ENCODE measurements around the gene PXDN.

Gene PXDN

DNA sequence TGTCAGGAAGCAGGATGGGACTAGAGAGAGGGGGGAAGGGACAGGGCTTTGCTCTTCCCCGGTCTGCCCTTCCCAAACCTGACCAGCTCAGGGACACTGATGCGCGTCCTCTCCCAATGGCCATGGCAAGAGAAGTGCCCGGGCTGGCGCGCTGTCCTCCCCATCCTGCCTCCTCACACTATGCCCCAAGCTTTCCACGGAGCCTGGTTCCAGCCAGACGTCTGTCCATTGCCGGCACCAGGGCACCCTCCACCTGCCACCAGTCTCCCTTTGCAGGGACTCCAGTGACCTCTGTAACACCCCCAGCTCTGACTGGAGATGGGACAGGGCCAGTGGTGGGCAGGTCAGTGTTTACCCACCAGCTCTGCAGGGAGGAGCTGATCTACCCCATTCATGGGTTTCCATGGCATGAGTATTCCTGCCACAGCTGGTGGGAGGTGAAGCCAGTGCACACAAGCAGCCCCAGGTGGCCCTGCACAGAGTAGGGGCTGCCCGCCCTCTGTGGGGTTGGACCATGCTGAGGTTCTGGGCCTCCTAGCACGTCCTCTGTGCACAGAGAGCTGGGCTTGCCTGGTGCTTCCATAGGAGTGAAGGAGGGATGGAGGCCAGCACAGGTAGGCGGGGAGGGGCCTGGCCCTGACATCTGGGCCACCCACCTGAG, 109.5 kb downstream of the PXDN start:
- Histone ChIP-seq H3K36me3 (ENCODE audit: control insufficient read depth, insufficient read depth, low read length) (peaks cover 31% of the 10 kb centered on the region), H3K4me1 (ENCODE audit: control insufficient read depth, insufficient read depth, low read length) (no peaks in the 10 kb centered on the region), H3K9me3 (ENCODE audit: control insufficient read depth, insufficient read depth, low read length) (no peaks in the 10 kb centered on the region), H3K27ac (ENCODE audit: low read length) (no peak overlapping the region), H3K27me3 (ENCODE audit: control insufficient read depth, insufficient read depth, low read length) (no peaks in the 10 kb centered on the region), H3K4me3 (ENCODE audit: low read length) (no peak overlapping the region)
- DNase-seq (ENCODE audit: low read depth, low spot score): no peak
- WGBS (ENCODE audit: insufficient coverage, insufficient read length): no CpG with 5 or more reads among the region's 12 CpGs

DNA sequence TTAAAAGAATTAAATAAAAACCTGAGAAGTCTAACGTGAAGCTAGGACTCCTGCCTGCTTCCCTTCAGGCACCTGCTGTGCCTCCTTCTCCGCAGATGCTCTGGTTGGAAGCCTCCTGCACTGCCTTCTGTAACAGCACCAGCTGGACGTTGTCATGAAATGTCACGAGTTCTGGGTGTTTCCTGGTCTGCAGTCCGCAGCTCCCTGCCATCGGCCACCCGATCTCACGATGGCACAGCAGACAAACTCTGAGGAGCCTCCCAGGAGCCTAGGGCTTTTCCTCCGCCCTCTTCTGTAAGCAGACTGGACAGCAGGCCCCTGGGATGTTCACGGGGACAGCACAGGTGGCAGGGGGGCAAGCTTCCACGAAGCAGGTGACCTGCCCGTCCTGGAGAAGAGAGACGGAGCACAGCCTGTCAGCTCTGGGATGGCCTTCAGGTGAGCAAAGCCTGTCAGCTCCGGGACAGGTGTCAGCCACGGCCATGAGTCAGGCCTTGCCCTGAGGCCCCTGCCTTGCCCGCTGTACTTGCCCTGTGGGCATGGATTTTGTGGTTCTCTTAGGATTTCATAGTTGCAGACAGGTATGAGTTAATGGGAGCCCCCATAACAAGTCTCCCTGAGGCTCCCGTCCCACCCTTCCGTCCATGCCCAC, 110.3 kb downstream of the PXDN start:
- Histone ChIP-seq H3K36me3 (ENCODE audit: control insufficient read depth, insufficient read depth, low read length) (peaks cover 30% of the 10 kb centered on the region), H3K27me3 (ENCODE audit: control insufficient read depth, insufficient read depth, low read length) (no peaks in the 10 kb centered on the region), H3K4me3 (ENCODE audit: low read length) (no peak overlapping the region), H3K27ac (ENCODE audit: low read length) (no peak overlapping the region), H3K9me3 (ENCODE audit: control insufficient read depth, insufficient read depth, low read length) (no peaks in the 10 kb centered on the region), H3K4me1 (ENCODE audit: control insufficient read depth, insufficient read depth, low read length) (no peaks in the 10 kb centered on the region)
- WGBS (ENCODE audit: insufficient coverage, insufficient read length): no CpG with 5 or more reads among the region's 18 CpGs
- DNase-seq (ENCODE audit: low read depth, low spot score): no peak

DNA sequence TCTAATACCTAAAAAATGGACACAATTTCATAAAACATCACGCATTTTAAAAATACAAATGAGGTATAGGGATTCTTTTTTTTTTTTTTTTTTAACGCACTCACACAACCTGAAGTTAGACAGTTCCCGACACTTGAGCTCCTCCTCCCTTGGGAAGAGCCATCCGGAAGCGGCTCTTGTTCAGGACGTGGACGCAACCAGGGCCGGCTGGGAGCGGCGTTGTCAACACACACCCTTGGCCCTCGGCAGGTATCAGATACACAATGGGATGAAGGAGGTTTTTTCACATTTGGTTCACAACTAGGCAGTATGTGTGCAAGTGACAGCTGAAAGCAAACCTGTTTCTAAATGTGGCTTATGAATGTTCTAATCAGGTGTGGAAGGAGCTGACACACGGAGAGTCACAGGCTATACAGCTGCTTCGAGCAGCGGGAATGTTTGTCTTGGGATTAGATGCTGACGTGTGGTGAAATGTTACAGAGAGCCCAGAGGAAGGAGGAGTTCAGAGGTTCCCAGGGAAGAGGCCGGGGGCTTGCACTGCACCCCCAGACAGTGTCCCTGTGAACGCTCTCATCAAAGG, 111.1 kb downstream of the PXDN start:
- no peak overlapping the region for H3K4me3 ChIP-seq (ENCODE audit: low read length)
- H3K36me3 ChIP-seq (ENCODE audit: control insufficient read depth, insufficient read depth, low read length): peaks cover 22% of the 10 kb centered on the region
- no peaks in the 10 kb centered on the region for H3K4me1 ChIP-seq (ENCODE audit: control insufficient read depth, insufficient read depth, low read length)
- no peaks in the 10 kb centered on the region for H3K27me3 ChIP-seq (ENCODE audit: control insufficient read depth, insufficient read depth, low read length)
- H3K27ac ChIP-seq (ENCODE audit: low read length): no peak overlapping the region
- H3K9me3 ChIP-seq (ENCODE audit: control insufficient read depth, insufficient read depth, low read length): no peaks in the 10 kb centered on the region
- no CpG with 5 or more reads among the region's 17 CpGs for whole genome bisulfite sequencing (ENCODE audit: insufficient coverage, insufficient read length)
- no peak for DNase-seq (ENCODE audit: low read depth, low spot score)

DNA sequence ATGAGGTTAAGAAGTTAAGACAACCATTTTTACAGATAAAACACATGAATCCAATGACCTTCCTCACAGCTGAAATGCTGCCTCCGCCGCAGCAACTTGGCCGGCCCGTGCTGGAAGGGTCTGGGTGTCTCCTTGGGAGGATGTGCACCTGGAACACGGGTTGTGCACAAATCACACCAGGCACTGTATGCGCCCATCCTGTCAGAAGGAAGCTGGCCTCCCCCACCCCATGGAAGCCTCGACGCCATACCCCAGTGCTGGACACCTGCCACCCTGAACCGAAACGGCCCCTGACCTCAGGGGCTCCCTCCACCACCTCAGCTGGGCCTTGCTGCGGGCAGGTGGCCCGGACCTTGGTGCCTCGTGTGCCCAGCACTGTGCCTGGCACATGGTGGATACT, 111.8 kb downstream of the PXDN start:
- peaks cover 22% of the 10 kb centered on the region for H3K36me3 ChIP-seq (ENCODE audit: control insufficient read depth, insufficient read depth, low read length)
- H3K27me3 ChIP-seq (ENCODE audit: control insufficient read depth, insufficient read depth, low read length): no peaks in the 10 kb centered on the region
- H3K4me3 ChIP-seq (ENCODE audit: low read length): no peak overlapping the region
- no peak for DNase-seq (ENCODE audit: low read depth, low spot score)
- H3K9me3 ChIP-seq (ENCODE audit: control insufficient read depth, insufficient read depth, low read length): no peaks in the 10 kb centered on the region
- no CpG with 5 or more reads among the region's 13 CpGs for WGBS (ENCODE audit: insufficient coverage, insufficient read length)
- H3K4me1 ChIP-seq (ENCODE audit: control insufficient read depth, insufficient read depth, low read length): 0 out of 2 replicates have a peak, but pooled peaks cover 1% of the 10 kb centered on the region
- no peak overlapping the region for H3K27ac ChIP-seq (ENCODE audit: low read length)

DNA sequence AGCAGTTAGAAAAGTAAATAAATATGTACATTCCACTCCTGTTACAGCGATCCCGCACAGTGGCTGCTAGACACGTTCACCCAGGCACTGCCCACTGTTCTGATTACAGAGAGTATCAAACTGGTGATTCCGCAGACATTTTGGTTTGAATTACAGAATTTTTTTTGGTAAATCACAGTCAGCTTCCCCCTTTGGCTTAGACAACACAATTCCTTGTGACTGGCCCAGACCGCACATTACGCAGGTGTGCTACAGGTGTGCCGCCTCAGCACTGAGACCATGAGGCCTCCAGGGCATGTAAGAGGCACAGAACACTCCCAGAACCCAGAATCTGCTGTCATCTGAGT, 112.3 kb downstream of the PXDN start:
- Histone ChIP-seq H3K4me1 (ENCODE audit: control insufficient read depth, insufficient read depth, low read length) (0 out of 2 replicates have a peak, but pooled peaks cover 1% of the 10 kb centered on the region), H3K27ac (ENCODE audit: low read length) (no peak overlapping the region), H3K9me3 (ENCODE audit: control insufficient read depth, insufficient read depth, low read length) (no peaks in the 10 kb centered on the region), H3K4me3 (ENCODE audit: low read length) (no peak overlapping the region), H3K36me3 (ENCODE audit: control insufficient read depth, insufficient read depth, low read length) (peaks cover 22% of the 10 kb centered on the region), H3K27me3 (ENCODE audit: control insufficient read depth, insufficient read depth, low read length) (no peaks in the 10 kb centered on the region)
- no CpG with 5 or more reads among the region's 7 CpGs for WGBS (ENCODE audit: insufficient coverage, insufficient read length)
- DNase-seq (ENCODE audit: low read depth, low spot score): no peak

DNA sequence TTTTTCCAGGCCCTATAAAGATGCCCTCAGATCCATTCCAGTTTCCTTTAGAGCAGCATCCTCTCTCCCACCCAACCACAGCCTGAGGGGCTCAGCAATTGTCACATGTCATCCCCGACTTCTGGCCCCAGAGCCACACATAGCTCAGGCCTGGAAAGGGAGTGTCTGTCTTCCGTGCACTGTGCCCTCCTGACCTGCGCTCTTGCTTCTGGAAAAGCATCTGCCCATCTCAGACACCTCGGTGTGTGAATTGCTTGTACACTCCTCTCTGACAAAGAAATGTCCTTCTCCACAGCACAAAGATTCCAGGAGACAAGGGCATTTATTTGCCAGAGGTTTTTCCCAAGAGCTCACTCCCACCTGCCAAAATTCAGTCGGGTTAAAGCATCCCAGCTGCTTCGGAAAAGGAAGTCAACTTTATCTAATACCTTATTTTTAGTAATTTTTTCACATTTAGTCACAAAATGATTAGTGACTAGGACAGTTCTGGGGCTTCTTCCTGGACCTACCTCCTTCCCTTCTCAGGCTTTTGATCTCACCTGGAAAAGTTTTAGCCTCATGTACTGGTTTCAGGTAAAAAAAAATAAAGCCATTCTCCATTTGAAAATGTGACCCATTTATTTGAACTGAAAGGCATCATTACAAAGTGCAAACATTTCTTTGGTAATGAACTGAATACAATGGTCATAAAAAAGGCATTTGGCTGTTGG, 112.9 kb downstream of the PXDN start:
- no peaks in the 10 kb centered on the region for H3K9me3 ChIP-seq (ENCODE audit: control insufficient read depth, insufficient read depth, low read length)
- H3K27me3 ChIP-seq (ENCODE audit: control insufficient read depth, insufficient read depth, low read length): no peaks in the 10 kb centered on the region
- peaks cover 22% of the 10 kb centered on the region for H3K36me3 ChIP-seq (ENCODE audit: control insufficient read depth, insufficient read depth, low read length)
- H3K4me1 ChIP-seq (ENCODE audit: control insufficient read depth, insufficient read depth, low read length): 0 out of 2 replicates have a peak, but pooled peaks cover 1% of the 10 kb centered on the region
- no peak for DNase-seq (ENCODE audit: low read depth, low spot score)
- H3K4me3 ChIP-seq (ENCODE audit: low read length): no peak overlapping the region
- no CpG with 5 or more reads among the region's 6 CpGs for WGBS (ENCODE audit: insufficient coverage, insufficient read length)
- no peak overlapping the region for H3K27ac ChIP-seq (ENCODE audit: low read length)

DNA sequence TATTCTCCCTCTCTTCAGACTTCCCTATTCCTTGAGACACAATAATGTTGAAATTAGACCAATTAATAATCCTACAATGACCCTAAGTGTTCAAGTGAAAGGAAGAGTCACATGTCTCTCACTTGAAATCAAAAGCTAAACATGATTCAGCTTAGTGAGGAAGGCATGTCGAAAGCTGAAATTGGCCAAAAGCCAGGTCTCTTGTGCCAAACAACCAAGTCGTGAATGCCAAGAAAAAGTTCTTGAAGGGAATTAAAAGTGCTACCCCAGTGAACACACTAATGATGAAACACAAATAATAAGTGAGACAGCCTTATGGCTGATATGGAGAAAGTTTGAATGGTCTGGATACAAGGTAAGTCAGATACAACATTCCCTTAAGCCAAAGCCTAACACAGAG, 115.4 kb downstream of the PXDN start:
- Histone ChIP-seq H3K4me3 (ENCODE audit: low read length) (no peak overlapping the region), H3K36me3 (ENCODE audit: control insufficient read depth, insufficient read depth, low read length) (peaks cover 5% of the 10 kb centered on the region), H3K27me3 (ENCODE audit: control insufficient read depth, insufficient read depth, low read length) (no peaks in the 10 kb centered on the region), H3K27ac (ENCODE audit: low read length) (no peak overlapping the region), H3K9me3 (ENCODE audit: control insufficient read depth, insufficient read depth, low read length) (no peaks in the 10 kb centered on the region), H3K4me1 (ENCODE audit: control insufficient read depth, insufficient read depth, low read length) (peaks cover 3% of the 10 kb centered on the region; the same call in 1 of the 2 replicates)
- WGBS (ENCODE audit: insufficient coverage, insufficient read length): no CpG with 5 or more reads among the region's 2 CpGs
- no peak for DNase-seq (ENCODE audit: low read depth, low spot score)

DNA sequence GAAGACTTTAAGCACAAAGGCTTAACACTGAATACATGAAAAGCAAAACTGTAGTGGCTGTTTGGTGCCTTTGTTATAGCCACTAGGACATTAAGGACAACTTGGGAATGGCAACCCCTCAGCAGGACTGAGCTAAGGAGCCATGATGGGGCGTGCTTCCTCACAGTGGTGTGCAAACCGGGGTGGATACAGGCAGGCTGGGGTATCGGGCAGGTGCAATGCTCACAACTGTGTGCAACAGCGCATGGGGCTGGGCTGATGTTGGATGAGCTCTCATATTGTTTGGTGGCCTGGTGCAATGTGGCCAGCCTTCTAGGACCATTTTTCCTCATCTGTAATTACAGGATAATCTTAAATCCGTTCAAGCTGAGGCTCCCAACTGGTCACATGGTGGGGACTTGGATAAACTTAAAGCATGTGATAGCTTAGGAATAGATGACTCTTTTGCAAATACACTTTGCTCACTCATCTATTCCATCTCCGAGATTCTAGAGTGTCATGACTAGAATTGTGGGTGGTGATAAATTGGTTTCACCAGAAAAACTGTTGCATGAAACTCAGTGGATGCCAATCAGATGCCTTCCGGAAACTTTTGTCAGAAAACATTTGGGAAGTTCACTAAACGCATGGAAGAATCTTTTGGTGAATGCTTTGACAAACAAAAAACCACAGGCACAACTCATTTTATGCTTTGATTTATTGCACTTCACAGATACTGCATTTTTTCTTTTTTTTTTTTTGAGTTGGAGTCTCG, 116.5 kb downstream of the PXDN start:
- Histone ChIP-seq H3K27ac (ENCODE audit: low read length) (no peak overlapping the region), H3K27me3 (ENCODE audit: control insufficient read depth, insufficient read depth, low read length) (no peaks in the 10 kb centered on the region), H3K36me3 (ENCODE audit: control insufficient read depth, insufficient read depth, low read length) (no peaks in the 10 kb centered on the region), H3K4me1 (ENCODE audit: control insufficient read depth, insufficient read depth, low read length) (peaks cover 3% of the 10 kb centered on the region; the same call in 1 of the 2 replicates), H3K9me3 (ENCODE audit: control insufficient read depth, insufficient read depth, low read length) (no peaks in the 10 kb centered on the region), H3K4me3 (ENCODE audit: low read length) (no peak overlapping the region)
- no peak for DNase-seq (ENCODE audit: low read depth, low spot score)
- no CpG with 5 or more reads among the region's 9 CpGs for WGBS (ENCODE audit: insufficient coverage, insufficient read length)

DNA sequence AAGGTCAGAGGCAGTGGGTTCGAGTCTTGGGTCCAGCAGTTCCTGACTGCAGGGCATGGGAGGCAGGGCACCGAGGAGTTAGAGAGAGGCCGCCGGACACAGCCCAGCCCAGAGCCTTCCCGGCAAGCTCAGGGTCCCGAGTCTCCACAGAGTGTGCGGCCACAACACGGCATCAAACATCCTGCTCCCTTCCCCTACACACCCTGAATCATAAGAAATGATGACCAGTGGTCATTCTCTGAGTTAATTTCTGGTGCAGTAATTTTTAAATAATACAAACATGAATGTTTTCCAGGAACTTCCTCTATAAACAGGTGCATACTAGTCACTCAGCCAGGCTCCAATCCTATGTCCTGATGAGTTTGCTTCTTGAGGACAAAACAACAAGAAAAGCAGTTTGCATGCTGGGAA, 118.0 kb downstream of the PXDN start:
- peaks cover 3% of the 10 kb centered on the region; the same call in 1 of the 2 replicates for H3K4me1 ChIP-seq (ENCODE audit: control insufficient read depth, insufficient read depth, low read length)
- H3K4me3 ChIP-seq (ENCODE audit: low read length): no peak overlapping the region
- no peak overlapping the region for H3K27ac ChIP-seq (ENCODE audit: low read length)
- DNase-seq (ENCODE audit: low read depth, low spot score): no peak
- WGBS (ENCODE audit: insufficient coverage, insufficient read length): no CpG with 5 or more reads among the region's 8 CpGs
- no peaks in the 10 kb centered on the region for H3K36me3 ChIP-seq (ENCODE audit: control insufficient read depth, insufficient read depth, low read length)
- no peaks in the 10 kb centered on the region for H3K9me3 ChIP-seq (ENCODE audit: control insufficient read depth, insufficient read depth, low read length)
- no peaks in the 10 kb centered on the region for H3K27me3 ChIP-seq (ENCODE audit: control insufficient read depth, insufficient read depth, low read length)
